LNCaP clone FGC (cell line): ENCODE data around the gene EIF4E1B.

Experiments
- DNase-seq: peaks from one replicate; pipeline ENCODE4 v3.0.0-alpha.2; 2011; ENCODE audit warnings: low read depth
- H3K4me3 ChIP-seq: 2 replicates; pipeline ENCODE4 v1.5.1; 2011; ENCODE audit warnings: mild to moderate bottlenecking, low read depth, low read length, control low read depth
- CTCF ChIP-seq: IDR thresholded peaks from 2 replicates; pipeline ENCODE4 v1.5.1; 2012; ENCODE audit warnings: mild to moderate bottlenecking; ENCODE audit not compliant: control insufficient read depth, insufficient read depth; ENCODE audit errors: extremely low read depth

Gene EIF4E1B

GRCh38 chr5:176639981-176640380 is 9.5 kb downstream of the EIF4E1B start:
- no peak for DNase-seq
- 0 out of 2 replicates have a peak, but pooled peaks have one; percentile 1 for TF ChIP-seq CTCF
- H3K4me3 ChIP-seq: no peak overlapping the region

- no peak for DNase-seq
These were observed 10.1 kb downstream of the EIF4E1B start for GRCh38 chr5:176640616-176641015.

GRCh38 chr5:176642675-176643490 is 12.4 kb downstream of the EIF4E1B start:
- DNase-seq: no peak
- TF ChIP-seq CTCF: no peak
- H3K4me3 ChIP-seq: no peak overlapping the region

More at GRCh38 chr5:176640616-176641015, 10.1 kb downstream of the EIF4E1B start:
- no peak for TF ChIP-seq CTCF
- H3K4me3 ChIP-seq: no peak overlapping the region

GRCh38 chr5:176643491-176644219 is 13.2 kb downstream of the EIF4E1B start:
- TF ChIP-seq CTCF: no peak
- H3K4me3 ChIP-seq: no peak overlapping the region
- DNase-seq: no peak

GRCh38 chr5:176644294-176644693 is 13.8 kb downstream of the EIF4E1B start:
- TF ChIP-seq CTCF: no peak
- no peak overlapping the region for H3K4me3 ChIP-seq
- no peak for DNase-seq

- no peak for TF ChIP-seq CTCF
- no peak for DNase-seq
- no peak overlapping the region for H3K4me3 ChIP-seq
These were observed 14.6 kb downstream of the EIF4E1B start for GRCh38 chr5:176644878-176645670.
